Stimulated activated CD8-positive, alpha-beta memory T cell treated with anti-CD3 and anti-CD28 coated beads, Interleukin-15, amount 100 ng/mL, for 4 hours (primary cell): ENCODE data around the gene LBH.

Source experiments
- DNase-seq, 2 donors: peaks; one replicate each; pipeline ENCODE4 v3.0.0-alpha.2; 2020; ENCODE audit warnings: low read depth in 2 of 2

Gene LBH

GRCh38 chr2:30235008-30235655 lies 3.8 kb downstream of the LBH start:
- DNase-seq = peak in 1 of 2 donors; percentile 42

GRCh38 chr2:30235859-30236535 lies 4.7 kb downstream of the LBH start:
- DNase-seq = peak in 1 of 2 donors; percentile 42

- no peak for DNase-seq
Measured at GRCh38 chr2:30236591-30237238, 5.4 kb downstream of the LBH start.

DNA sequence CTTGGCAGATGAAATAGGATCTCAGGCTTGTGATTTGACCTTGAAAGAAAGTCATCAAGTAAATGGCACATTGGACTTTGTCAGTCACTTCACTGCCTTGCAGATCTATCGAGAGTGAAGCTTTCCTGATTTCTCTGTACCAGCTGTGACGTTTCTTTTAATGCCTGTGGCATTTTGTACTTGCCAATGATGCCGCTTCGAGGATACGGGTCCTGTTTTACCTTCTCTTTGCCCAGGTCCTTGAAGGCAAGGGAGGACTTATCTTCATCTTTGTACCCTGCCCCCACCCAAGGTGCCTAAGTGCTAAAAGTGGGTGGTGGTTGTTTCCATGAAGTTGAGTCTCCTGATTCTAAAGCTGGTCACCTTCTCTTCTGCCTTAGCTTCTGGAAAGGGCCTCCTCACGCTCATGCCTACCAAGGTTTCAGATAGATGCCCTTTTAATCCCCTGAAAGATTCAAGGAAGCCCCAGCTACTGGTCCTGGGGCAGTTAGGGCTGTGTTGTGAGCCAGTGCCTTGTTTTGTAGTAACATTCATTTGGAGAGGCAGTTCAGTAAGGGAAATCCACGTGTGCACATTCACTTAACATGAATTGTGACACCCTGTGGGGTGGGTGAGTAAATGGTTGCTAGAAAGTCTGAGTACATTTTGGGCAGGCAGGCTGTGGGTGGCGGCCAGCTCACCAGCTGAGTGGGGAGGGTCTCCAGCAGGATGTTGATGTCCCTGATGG lies 6.1 kb downstream of the LBH start:
- DNase-seq = no peak

DNA sequence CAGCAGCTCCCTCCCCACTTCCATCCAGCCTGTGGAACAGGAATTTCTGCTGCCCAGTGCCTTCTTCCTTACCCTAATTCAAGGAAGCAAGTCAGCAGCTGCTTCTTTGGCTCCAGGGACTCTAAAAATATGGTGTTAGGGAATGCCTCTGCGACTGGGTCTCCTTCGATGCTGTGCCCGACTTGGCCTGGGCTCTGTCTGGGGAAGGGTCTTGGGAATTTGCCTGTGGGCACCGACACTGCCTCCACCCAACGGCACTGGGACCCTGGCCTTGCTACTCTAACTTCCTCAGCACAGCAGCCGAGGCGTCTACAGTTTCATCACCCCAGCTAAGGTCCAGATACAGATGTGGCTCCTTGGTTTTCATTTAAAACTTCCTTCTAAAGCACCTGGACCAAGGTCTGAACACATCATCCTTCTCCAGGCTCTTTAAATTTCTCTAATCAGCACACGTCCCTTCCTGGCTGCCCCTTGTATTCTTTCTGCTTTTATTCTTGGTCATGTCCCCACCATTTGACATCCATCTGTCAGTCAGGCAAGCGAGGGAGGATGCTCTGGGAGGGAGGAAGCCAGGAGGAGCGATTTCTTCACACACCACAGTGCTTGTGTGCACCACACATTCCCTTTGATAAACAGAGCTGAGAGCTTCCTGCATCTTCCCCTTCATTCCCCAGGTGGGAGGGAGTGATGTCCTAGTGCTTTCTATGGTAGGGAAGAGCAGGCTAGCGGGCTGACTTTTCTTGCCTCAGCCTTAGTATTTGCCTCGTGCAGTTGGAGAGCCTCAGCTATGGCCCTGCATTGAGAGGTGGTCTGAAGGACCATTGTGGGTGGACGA lies 6.8 kb downstream of the LBH start:
- DNase-seq = no peak

DNA sequence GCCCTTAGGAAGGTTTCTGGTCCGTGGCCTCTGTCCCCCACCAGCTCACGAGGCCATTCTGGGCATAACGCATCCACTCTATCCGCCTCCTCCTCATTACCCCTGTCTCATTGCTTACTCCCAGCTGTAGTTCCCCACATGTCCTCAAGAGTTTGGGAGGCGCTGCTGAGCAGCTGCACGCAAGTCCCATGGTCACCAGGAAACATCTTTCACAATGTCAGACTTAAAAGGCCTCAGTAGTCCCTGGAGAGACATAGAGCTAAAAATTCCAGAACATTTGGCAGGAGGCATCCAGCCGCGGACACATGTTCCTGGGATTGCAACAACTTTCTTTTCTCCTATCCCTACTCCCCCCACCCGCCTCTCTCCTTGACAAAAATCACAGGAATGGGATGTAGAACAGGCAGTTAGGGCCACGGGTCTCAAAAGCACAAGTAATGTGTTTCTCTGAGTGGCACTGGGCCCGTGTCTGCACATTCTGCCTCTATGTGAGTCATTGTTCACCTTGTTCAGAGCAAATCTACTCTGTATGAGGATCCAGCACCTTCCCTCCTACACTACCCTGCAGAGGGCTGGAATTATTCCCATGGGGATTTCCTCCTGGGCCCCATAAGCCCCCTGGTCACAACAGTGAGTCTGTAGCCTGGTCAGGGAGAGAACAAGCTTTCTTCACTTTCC lies 8.1 kb downstream of the LBH start:
- peak in 1 of 2 donors; percentile 51 for DNase-seq

- DNase-seq = no peak
Measured at GRCh38 chr2:30239986-30240752, 8.8 kb downstream of the LBH start.

DNA sequence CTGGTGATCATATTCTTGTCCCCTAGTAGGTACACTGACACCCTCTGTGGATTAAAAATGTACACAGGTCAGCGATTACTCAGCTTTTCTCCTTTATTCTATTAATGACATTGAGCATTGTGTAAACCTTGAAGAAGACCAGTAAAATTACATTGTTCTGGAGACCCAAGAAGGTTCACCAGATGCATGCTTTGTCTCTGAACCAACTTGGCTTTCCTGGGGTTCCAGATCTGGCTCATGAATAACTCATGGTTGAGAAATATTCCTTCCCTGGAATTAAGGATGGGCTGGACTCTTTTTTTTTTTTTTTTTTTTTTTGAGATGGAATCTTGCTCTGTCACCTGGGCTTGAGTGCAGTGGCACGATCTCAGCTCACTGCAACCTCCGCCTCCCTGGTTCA lies 11.9 kb downstream of the LBH start:
- DNase-seq = no peak

GRCh38 chr2:30245364-30245763 lies 14.0 kb downstream of the LBH start:
- DNase-seq = no peak

GRCh38 chr2:30248791-30249190 lies 17.5 kb downstream of the LBH start:
- no peak for DNase-seq

DNA sequence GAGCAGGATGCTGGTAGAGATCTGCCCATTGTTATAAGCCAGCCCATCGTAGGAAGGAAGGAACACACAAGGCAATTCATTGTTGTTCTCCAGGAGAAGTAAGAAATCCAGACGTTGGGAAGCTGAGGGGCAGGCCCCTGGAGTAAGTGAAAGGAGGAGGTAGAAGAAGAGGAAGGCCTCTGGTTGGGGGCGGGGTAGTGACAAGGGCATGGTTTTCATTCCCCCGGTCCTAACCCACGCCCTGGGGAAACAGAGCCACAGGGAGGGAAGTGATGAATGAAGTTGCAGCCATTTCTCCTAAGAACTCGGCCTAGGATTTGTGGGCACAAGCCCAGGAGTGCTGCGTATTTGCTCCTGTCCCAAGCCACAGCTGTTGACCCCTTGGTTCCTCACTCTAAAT lies 18.0 kb downstream of the LBH start:
- DNase-seq = no peak

- DNase-seq = no peak
Measured at GRCh38 chr2:30250421-30250820, 19.1 kb downstream of the LBH start.

- peak in 1 of 2 donors; percentile 54 for DNase-seq
Measured at GRCh38 chr2:30252723-30253701, 21.7 kb downstream of the LBH start.

- DNase-seq = no peak
Measured at GRCh38 chr2:30253873-30254684, 22.7 kb downstream of the LBH start.

GRCh38 chr2:30254685-30255001 lies 23.3 kb downstream of the LBH start:
- no peak for DNase-seq

DNA sequence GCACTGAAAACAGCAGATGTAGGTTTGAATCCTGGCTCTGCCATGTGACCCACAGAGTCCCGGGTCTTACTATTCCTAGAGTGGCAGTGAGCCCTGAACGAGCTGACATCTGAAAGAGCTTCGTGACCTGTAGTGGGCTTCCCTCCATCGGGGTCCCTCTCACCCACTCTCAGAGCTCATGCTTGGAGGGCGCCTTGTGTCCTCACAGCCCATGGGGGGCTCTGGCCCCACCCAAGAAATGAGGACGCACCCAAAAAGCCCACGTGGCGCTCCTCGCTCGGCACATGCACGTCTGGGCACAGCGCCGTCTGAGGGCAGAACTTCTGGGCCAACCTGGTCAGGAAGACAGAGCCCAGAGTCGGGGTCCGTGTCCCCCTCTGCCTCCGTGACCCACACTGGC lies 23.7 kb downstream of the LBH start:
- DNase-seq = no peak

GRCh38 chr2:30255466-30256408 lies 24.4 kb downstream of the LBH start:
- DNase-seq = no peak
